Chondrocyte (in vitro differentiated cells): ENCODE data around the gene KAZN. TPM values are rescaled to one million over a fixed set of nuclear protein-coding genes. Genes with fewer than 3 reads are reported as not detected.

Experiments used
- DNase-seq: peaks from one replicate; pipeline ENCODE4 v3.0.0; 2021; ENCODE audit warnings: mixed read lengths, low spot score
- H3K27ac Mint-ChIP-seq: one replicate; pipeline ENCODE4 v1.8.0; 2021; ENCODE audit warnings: mild to moderate bottlenecking, moderate library complexity, mixed read lengths; ENCODE audit not compliant: unreplicated experiment
- H3K27me3 Mint-ChIP-seq: 2 replicates; pipeline ENCODE4 v1.8.0; 2021; ENCODE audit warnings: low read depth, mixed read lengths
- H3K36me3 Mint-ChIP-seq: 2 replicates; pipeline ENCODE4 v1.8.0; 2021; ENCODE audit warnings: low read depth, mixed read lengths
- H3K4me1 Mint-ChIP-seq: 2 replicates; pipeline ENCODE4 v1.8.0; 2021; ENCODE audit warnings: low read depth, mild to moderate bottlenecking, mixed read lengths
- H3K4me3 Mint-ChIP-seq: one replicate; pipeline ENCODE4 v1.8.0; 2021; ENCODE audit warnings: mild to moderate bottlenecking, moderate library complexity, mixed read lengths; ENCODE audit not compliant: unreplicated experiment
- H3K9me3 Mint-ChIP-seq: 2 replicates; pipeline ENCODE4 v1.8.0; 2021; ENCODE audit warnings: low read depth, mixed read lengths
- CTCF ChIP-seq: fragments of 200-600 bp; sonication (generic); IDR thresholded peaks from 2 replicates; pipeline ENCODE4 v1.5.0; 2021; ENCODE audit warnings: antibody characterized with exemption, mild to moderate bottlenecking, moderate library complexity
- total RNA-seq: library from RNA; stranded (reverse); gene quantifications from 3 replicates; pipeline ENCODE4 v1.2.1, GENCODE V29; 2021

Gene KAZN
- total RNA-seq, 1 donor from 2014 or later = 29.6 TPM

- H3K4me1 Mint-ChIP-seq = peaks cover 4% of the 10 kb centered on the region
- no peak for TF ChIP-seq CTCF
- no peak for DNase-seq
- peaks cover 5% of the 10 kb centered on the region for H3K36me3 Mint-ChIP-seq
- peaks cover 7% of the 10 kb centered on the region for H3K27me3 Mint-ChIP-seq
- peaks cover 20% of the 10 kb centered on the region for H3K9me3 Mint-ChIP-seq
- no peak overlapping the region for H3K4me3 Mint-ChIP-seq
- H3K27ac Mint-ChIP-seq = no peak overlapping the region
These were observed 245.0 kb downstream of the KAZN start for GRCh38 chr1:14843525-14843924.

GRCh38 chr1:14844356-14844755 lies 245.9 kb downstream of the KAZN start:
- no peak for DNase-seq
- TF ChIP-seq CTCF = no peak
- Mint-ChIP-seq H3K4me1 (peaks cover 4% of the 10 kb centered on the region), H3K36me3 (peaks cover 5% of the 10 kb centered on the region), H3K27me3 (peaks cover 3% of the 10 kb centered on the region), H3K9me3 (peaks cover 20% of the 10 kb centered on the region), H3K4me3 (no peak overlapping the region), H3K27ac (no peak overlapping the region)

DNA sequence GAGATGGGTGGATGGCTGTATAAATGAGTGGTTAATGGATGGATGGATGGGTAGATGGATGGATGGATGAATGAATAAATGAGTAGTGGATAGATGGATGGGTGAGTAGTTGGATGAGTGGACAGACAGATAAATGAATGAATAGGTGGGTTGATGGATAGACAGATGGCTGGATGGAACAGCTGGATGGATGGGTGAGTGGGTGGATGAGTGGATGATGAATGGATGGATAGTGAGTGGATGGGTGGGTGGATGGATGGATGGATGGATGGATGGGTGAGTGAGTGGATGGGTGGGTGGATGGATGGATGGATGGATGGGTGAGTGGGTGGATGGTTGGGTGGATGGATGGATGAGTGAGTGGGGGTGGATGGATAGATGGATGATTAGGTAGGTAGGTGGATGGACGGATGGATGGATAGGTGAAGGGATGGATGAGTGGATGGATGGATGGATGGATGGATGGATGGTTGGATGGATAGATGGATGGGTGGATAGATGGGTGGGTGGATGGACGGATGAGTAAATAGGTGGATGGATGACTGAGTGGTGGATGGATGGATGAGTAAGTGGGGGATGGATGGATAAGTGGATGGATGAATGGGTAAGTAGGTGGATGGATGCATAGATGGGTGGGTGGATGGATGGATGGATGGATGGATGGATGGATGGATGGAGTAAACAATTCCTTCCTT lies 246.6 kb downstream of the KAZN start:
- H3K4me3 Mint-ChIP-seq = no peak overlapping the region
- no peak for TF ChIP-seq CTCF
- no peaks in the 10 kb centered on the region for H3K27me3 Mint-ChIP-seq
- DNase-seq = no peak
- peaks cover 4% of the 10 kb centered on the region for H3K4me1 Mint-ChIP-seq
- H3K27ac Mint-ChIP-seq = no peak overlapping the region
- peaks cover 20% of the 10 kb centered on the region for H3K9me3 Mint-ChIP-seq
- H3K36me3 Mint-ChIP-seq = peaks cover 5% of the 10 kb centered on the region

DNA sequence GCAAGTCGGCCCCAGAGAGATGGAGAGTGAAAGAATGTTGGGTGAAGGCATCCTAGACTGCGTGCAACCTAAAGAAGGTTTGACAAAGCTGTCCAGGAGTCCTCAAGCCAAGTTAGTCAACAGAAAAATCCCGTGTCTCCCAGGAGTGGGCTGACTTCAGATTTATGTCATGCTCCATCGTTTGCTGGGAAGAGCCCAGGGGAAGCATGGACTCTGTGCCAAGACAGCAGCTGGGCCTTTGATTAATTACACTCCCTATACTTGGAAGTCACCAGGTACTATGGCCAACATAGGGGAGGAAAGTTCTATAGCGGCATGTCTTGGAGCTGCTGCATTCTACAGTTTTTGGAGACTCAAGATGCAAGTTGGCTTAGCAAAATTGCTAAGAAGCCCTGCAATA lies 247.4 kb downstream of the KAZN start:
- Mint-ChIP-seq H3K27me3 (no peaks in the 10 kb centered on the region), H3K36me3 (peaks cover 5% of the 10 kb centered on the region), H3K4me1 (peaks cover 4% of the 10 kb centered on the region), H3K9me3 (peaks cover 17% of the 10 kb centered on the region), H3K27ac (no peak overlapping the region), H3K4me3 (no peak overlapping the region)
- TF ChIP-seq CTCF = no peak
- DNase-seq = no peak

DNA sequence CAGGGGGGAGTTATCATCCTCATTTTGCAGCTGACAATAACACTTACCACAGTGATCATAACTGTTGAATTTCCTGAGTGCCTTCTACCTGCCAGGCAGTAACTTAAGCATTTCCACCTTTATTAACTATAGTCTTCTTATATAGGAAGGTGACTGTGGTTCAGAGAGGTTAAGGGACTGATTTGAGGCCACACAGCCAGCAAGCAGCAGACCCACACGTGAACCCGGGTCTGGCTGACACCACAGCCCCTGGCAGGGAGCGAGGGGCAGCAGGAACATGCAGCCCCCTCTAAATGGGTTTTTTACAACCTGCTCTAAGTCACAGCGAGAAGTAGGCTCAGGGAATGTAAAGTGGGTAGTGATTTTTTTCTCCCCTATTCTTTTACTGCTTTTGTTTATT lies 248.2 kb downstream of the KAZN start:
- Mint-ChIP-seq H3K4me1 (peaks cover 4% of the 10 kb centered on the region), H3K36me3 (peaks cover 4% of the 10 kb centered on the region)

More for the DNA sequence above, 248.2 kb downstream of the KAZN start:
- DNase-seq = no peak
- TF ChIP-seq CTCF = no peak
- no peaks in the 10 kb centered on the region for H3K27me3 Mint-ChIP-seq
- H3K4me3 Mint-ChIP-seq = no peak overlapping the region
- no peak overlapping the region for H3K27ac Mint-ChIP-seq
- H3K9me3 Mint-ChIP-seq = peaks cover 13% of the 10 kb centered on the region
